ENCODE measurements around the gene MORC4.
"Not testable (repeated sequence)": the region's sequence is repeated elsewhere in the genome, so short reads cannot be mapped to it uniquely, and the experiment has no call there.

Gene MORC4

GRCh38 chrX:107000013-107000515 lies at the start of gene MORC4:
Gene MORC4, minus strand, starts transcription at chrX:107000212. Its CDS starts 243 bp downstream, at chrX:106999969.
- ATAC-seq = peak; percentile 94 to 96

- ATAC-seq = no peak
Observed at GRCh38 chrX:107047622-107048021, 47.6 kb upstream of the MORC4 start.

DNA sequence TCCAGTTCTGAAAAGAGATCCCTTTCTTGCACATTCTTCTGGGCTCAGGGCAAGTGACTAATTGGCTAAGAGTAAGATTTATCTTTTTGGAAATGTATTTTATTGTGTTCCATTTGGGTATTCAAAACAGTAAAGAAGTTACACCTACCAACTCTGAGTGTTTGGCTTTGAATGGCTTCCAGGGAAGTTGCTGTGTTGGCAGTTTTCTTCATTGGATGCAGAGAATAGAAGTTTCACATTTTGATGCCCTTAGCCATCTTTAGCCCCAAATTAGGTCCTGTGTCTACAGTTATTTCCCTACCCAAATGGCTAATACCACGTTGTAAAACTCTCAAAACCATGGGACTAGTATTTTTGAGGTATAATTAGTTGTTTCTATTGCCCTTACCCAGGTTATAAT lies 29.7 kb upstream of the MORC4 start:
- ATAC-seq = no peak

DNA sequence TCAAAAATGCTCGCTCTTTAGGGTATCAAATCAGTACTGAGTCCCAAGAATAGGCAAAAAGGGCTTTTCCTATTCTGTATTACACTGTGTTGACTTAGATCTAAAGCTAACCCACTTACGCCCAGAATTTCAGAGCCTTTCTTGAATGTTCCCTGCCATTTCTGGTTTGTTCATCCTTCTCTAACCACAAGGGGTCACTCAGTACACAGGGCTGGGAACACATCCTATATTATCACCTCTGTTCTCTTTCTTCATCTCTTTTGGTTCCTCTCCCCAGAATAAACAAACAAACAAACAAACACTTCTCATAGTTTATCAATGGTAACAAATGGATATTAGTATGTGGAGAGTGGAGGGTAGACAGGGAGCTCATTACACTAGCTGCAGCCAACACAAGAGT lies 25.5 kb upstream of the MORC4 start:
- no peak for ATAC-seq

GRCh38 chrX:107014936-107015335 lies 14.9 kb upstream of the MORC4 start:
- ATAC-seq = no peak

DNA sequence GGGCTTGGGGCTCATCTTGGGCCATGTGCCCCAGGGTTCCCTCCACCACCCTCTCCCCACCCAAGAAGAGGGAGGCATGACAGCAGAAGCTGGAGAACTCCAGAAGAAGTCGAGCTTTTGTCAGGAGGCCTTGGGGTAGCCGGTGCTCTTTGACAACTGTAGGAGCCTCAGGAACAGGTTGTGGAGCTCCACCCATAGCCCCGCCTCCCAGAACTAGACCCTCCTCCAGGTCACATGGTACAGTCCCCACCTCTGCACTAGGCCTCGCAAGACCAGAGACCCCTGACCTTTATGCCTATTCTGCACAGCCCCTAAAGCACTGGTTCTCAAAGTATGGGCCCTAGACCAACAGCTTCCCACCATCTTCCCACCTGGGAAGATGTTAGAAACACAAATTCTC lies 8.0 kb upstream of the MORC4 start:
- no peak for ATAC-seq

GRCh38 chrX:106999002-106999975 lies 723 bp downstream of the MORC4 start:
- ATAC-seq = peak; percentile 27 to 46

GRCh38 chrX:106997611-106998010 lies 2.4 kb downstream of the MORC4 start:
- ATAC-seq = no peak

DNA sequence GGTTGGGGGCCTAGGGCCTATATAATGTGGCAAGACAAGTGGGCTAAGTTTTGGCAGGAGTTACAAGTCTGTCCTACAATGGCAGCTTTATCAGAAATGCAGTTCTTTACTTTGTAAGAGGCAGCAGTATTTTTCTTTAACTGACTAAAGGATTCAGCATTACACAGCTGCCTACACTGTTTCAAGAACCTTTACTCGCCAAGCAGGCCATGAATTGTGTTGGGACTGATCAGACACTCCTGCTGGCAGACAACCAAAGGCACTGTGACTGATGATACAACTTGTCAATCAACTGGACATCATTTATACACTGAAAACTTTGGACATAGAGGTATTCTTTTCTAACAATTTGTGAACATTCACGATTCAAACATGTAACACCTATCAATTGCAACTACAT lies 4.3 kb downstream of the MORC4 start:
- ATAC-seq = no peak

DNA sequence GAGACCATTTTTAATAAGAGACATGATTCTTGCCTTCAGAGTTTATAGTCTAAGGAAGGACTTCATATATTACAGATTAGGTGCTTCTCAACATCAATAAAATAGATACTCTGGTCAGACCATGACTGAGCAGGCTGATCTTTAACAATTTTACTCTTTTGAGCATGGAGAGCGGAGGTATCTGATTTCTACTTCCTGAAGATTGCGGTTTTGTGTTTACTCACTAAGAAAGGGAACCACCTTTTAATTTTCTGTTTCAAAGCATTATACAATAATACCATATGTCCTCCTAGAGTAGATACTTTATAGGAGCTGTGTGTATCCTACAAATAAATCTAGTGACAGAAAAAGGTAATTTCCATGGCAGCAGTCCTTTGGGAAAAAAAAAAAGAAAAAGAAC lies 12.5 kb downstream of the MORC4 start:
- ATAC-seq = no peak

DNA sequence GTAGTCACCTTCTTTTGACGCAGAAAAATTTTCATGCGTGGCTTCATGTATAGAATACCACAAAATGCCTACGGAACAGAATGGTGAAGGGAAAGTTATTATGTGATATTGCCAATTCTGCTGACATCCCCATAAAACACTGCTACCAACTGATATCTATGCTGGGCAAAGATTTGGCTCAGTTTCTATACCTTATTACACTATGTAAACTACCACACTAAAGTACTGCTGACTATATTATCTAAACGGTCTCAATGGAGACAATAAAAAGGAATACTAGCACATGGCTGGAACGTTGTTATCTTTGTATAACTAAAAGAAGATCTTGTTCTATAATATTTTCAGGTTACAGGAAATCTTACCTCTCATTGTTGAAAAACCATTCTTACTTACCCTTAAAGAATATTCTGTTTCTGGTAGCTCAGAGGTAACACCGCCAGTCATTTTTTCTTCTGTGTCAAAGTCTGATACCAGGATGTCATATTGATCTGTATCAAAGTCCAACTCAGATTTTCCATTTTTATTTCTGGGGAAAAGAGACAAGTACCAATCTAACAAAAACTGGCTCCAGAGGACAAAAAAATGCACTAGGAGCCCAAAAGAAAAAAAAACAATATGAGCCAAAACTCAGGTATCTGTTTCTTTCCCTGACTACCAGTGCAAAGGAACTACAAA lies 18.9 kb downstream of the MORC4 start:
- no peak for ATAC-seq

GRCh38 chrX:106976416-106976815 lies 23.6 kb downstream of the MORC4 start:
- ATAC-seq = no peak

DNA sequence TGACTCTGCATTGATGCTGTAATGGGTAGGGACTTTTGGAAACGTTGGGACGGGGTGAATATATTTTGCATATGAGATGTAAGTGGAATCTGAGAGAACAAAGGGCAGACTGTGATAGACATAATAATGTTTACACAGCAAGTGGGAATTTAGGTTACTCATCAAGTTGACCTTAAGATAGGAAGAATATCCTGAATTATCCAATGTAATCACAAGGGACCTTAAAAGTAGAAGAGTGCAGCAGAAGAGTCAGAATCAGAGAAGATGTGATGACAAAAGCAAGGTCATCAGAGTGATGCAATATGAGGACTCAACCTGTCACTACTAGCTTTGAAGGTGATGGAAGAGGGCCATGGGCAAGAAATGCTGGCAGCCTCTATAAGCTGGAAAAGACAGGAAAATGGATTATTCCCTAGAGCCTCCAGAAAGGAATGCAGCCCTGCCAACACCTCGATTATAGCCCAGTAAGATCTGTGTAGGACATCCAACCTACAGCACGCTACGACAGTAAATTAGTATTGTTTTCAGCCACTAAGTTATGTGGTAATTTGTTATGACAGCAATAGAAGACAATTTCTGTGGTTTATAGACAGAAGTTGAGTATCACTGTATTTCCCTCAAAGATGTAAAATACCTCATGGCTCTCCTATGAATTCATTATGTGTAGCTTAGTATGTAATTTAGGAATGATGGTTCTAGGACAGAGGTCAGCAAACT lies 26.4 kb downstream of the MORC4 start:
- ATAC-seq = no peak

GRCh38 chrX:106972896-106973295 lies 27.1 kb downstream of the MORC4 start:
- no peak for ATAC-seq

GRCh38 chrX:106966547-106966946 lies 33.5 kb downstream of the MORC4 start:
- not testable (repeated sequence) for ATAC-seq

DNA sequence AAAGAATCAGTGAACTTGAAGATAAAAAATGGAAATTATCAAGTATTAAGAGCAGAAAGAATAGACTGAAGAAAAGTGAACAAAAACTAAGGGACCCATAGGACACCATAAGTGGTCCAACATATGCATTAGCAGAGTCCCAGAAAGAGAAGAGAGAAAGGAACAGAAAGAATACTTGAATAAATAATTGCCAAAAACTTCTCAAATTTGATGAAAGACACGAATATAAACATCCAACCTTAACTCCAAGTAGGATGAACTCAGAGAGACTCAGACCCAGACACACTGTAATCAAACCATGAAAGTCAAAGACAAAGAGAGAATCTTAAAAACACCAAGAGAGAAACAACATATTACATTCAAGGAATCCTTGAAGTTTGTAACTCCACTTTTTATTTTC lies 35.7 kb downstream of the MORC4 start:
- ATAC-seq = no peak

DNA sequence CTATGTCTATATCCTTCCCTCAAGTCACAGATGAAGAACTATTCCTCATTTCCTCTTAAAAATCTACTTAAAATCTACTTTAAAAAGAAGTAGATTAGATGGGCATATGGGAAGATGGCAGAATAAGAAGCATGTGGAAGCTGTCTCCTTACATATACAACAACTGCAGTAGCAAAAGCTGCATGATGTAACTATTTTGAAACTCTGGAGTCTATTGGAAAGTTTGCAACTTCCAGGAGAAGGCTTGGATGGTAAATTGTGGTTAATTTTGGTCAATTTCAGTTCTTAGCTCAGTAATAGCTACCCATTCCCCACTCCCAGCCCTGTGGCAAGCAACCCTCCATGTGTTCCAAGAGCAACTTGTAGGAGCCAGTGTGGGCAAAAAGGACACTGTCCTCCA lies 36.9 kb downstream of the MORC4 start:
- no peak for ATAC-seq

DNA sequence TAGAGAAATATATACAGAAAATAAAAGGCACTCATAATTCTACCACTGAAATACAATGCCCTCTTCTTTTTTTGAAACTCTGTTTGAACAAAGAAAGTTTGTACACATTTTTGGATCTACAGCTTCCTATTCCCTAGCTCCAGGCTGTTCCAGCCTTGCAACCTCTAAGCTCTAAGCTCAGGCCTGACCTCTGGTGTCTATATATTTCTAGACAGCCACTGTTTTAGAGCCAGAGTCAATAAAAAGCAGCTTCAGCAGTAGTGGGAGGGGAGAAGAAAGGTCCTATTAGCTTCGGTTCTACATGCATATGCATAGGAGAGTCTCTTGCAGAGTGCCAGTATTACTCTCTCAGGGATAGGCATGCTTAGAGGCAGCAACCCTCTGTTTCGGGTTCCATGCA lies 40.1 kb downstream of the MORC4 start:
- ATAC-seq = no peak

DNA sequence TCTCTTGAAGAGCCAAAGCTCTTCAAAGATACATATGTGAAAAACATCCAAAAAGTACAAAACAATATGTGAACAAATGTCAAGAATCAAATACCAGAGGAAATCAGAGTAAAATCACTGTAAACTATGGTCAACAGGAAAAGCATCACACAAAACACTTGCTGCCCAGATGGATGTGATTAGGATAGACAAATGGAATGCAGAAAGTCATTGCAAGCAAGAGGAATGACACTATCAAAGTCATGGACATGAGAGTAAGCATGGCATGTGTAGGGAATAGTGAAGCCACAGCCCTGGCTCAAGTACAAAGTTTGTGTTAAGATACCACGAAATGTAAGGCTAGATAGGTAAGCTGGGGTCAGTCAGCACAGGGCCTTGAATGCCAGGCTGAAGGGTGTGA lies 42.2 kb downstream of the MORC4 start:
- ATAC-seq = no peak

DNA sequence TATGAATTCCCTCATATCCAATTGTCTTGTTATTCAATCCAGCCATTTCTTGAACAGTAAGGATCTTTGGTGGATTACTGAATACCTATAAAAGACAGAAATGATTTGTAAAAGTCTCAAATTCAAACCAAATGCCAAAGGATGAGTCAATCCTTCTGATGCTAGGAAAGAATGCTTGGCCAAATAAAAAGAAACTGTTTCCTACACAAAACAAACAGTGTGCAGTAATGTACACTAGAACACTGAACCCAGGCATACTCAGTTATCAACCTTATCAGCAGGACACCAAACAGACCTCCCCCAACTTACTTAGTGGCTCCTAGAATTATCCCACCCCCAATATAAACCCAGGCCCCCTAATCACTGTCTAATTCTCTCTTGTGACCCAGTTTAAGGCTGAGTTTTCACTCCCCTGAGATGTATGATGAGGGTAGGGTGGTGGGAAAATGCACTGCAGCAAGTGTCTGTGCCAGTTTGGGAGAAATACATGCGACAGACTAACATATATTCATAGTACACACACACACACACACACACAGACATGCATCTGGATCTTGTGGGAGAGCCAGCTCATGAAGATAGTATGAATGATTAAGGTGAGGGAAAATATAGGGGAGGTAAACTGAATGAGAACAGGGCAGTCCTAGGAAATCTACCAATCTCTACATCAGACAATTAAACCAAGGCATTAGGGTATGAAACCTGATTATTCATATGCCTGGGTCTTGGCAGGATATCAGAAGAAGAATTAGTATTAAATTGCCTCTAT lies 44.8 kb downstream of the MORC4 start:
- ATAC-seq = no peak

DNA sequence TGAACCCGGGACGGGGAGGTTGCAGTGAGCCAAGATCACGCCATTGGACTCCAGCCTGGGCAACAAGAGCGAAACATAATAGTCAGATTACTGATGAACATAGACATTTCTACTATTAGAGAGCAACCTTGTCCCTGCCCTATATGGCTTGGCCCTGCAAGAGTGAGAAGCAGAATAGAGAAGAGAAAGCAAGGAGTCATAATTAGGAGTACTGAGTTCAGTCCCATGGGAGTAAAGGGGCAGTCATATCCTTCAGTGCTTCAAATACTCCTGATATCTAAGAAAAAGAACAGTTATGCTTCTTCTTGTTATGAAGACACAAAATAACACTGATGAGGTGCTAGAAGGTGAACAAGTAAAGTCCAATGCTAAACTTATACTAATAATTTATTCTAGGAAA lies 46.0 kb downstream of the MORC4 start:
- no peak for ATAC-seq

DNA sequence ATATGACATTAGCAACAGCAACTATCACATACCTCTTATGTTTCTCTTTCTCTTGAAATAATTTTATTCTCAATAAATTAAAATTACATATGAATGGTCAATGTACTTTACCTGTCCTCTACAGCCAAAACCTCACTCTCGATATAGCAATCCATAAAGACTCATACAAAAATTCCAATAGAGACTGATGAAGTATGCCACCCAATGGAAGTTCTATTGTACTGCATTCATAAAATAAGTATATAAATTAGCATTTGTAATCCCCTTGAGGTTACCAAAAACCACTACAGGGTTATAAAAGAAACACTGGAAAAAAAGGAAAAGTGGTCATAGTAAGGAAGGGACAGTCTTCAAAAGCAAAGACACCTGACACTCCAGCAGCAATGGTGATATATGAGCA lies 47.0 kb downstream of the MORC4 start:
- no peak for ATAC-seq

All from activated CD4-positive, CD25-positive, alpha-beta regulatory T cell treated with anti-CD3 and anti-CD28 coated beads, Interleukin-2, amount 50 U/mL, for 24 hours (primary cell).